Calu3 (cell line): ENCODE measurements around the gene ACTR1A. TPM values are rescaled to one million over a fixed set of nuclear protein-coding genes. Genes with fewer than 3 reads are reported as not detected.
"Not testable (repeated sequence)": the region's sequence is repeated elsewhere in the genome, so short reads cannot be mapped to it uniquely, and the experiment has no call there.

ENCODE experiments used
- BruUV-seq: library from RNA; stranded (reverse); fragments of 400-500 nt; replicated peaks from 2 replicates; lab custom pipeline; 2021; lab: Mats Ljungman, UMichigan
- CTCF ChIA-PET: fragments of 300-600 bp; sonication (Branson Sonifier 250); formaldehyde crosslinking; loops from one replicate; lab custom pipeline; 2022; ENCODE audit warnings: antibody characterized with exemption; lab: Charles Lee
- DNase-seq: peaks from one replicate; pipeline ENCODE4 v3.0.0; 2022
- H3K27ac Mint-ChIP-seq: one replicate; pipeline ENCODE4 v1.8.0; 2022; ENCODE audit warnings: mixed read lengths; ENCODE audit not compliant: unreplicated experiment
- H3K27me3 Mint-ChIP-seq: one replicate; pipeline ENCODE4 v1.8.0; 2022; ENCODE audit warnings: mixed read lengths; ENCODE audit not compliant: unreplicated experiment
- H3K36me3 Mint-ChIP-seq: one replicate; pipeline ENCODE4 v1.8.0; 2022; ENCODE audit warnings: mild to moderate bottlenecking, moderate library complexity, mixed read lengths; ENCODE audit not compliant: insufficient read depth, unreplicated experiment
- H3K4me1 Mint-ChIP-seq: one replicate; pipeline ENCODE4 v1.8.0; 2022; ENCODE audit warnings: mild to moderate bottlenecking, low read depth, mixed read lengths; ENCODE audit not compliant: unreplicated experiment
- H3K4me3 Mint-ChIP-seq: one replicate; pipeline ENCODE4 v1.8.0; 2022; ENCODE audit warnings: mild to moderate bottlenecking, low read depth, moderate library complexity, mixed read lengths; ENCODE audit not compliant: unreplicated experiment
- H3K9me3 Mint-ChIP-seq: one replicate; pipeline ENCODE4 v1.8.0; 2022; ENCODE audit warnings: low read depth, mixed read lengths; ENCODE audit not compliant: unreplicated experiment
- CTCF ChIP-seq: fragments of 200-600 bp; IDR thresholded peaks from one replicate; pipeline ENCODE4 v1.8.0; 2022; ENCODE audit warnings: antibody characterized with exemption; ENCODE audit not compliant: unreplicated experiment
- intact Hi-C: fragments of 100-400 bp; cut with micrococcal nuclease; formaldehyde crosslinking; loops from one replicate; pipeline ENCODE4 v1.10.0; 2022; ENCODE audit not compliant: unreplicated experiment
- total RNA-seq: library from RNA; stranded (reverse); gene quantifications from 2 replicates; pipeline ENCODE4 v1.2.3, GENCODE V29; 2022

ACTR1A gene
- total RNA-seq, 1 experiment from 2014 or later: 48.2 TPM

- no peaks in the 10 kb centered on the region for H3K9me3 Mint-ChIP-seq
- H3K4me3 Mint-ChIP-seq: no peak overlapping the region
- intact Hi-C loops: no loop called here
- BruUV-seq: no TSS peak
- H3K36me3 Mint-ChIP-seq: peaks cover 20% of the 10 kb centered on the region
- no peaks in the 10 kb centered on the region for H3K27me3 Mint-ChIP-seq
- H3K27ac Mint-ChIP-seq: no peak overlapping the region
- peaks cover 4% of the 10 kb centered on the region for H3K4me1 Mint-ChIP-seq
- no peak for TF ChIP-seq CTCF
- CTCF ChIA-PET: no interaction called here
- no peak for DNase-seq
Measured at GRCh38 chr10:102455893-102456471, 46.5 kb downstream of the ACTR1A start.

GRCh38 chr10:102454662-102455487, 47.6 kb downstream of the ACTR1A start:
- H3K27ac Mint-ChIP-seq, BruUV-seq, CTCF ChIA-PET, intact Hi-C loops, H3K4me1 Mint-ChIP-seq, DNase-seq, H3K27me3 Mint-ChIP-seq, H3K4me3 Mint-ChIP-seq, H3K9me3 Mint-ChIP-seq: not testable (repeated sequence)
- peaks cover 29% of the 10 kb centered on the region for H3K36me3 Mint-ChIP-seq

GRCh38 chr10:102453502-102453901, 49.0 kb downstream of the ACTR1A start:
- no peak for DNase-seq
- CTCF ChIA-PET: no interaction called here
- H3K9me3 Mint-ChIP-seq: no peaks in the 10 kb centered on the region
- H3K4me3 Mint-ChIP-seq: no peak overlapping the region
- H3K27ac Mint-ChIP-seq: no peak overlapping the region
- TF ChIP-seq CTCF: no peak
- no peaks in the 10 kb centered on the region for H3K27me3 Mint-ChIP-seq
- intact Hi-C loops: no loop called here
- H3K36me3 Mint-ChIP-seq: peaks cover 35% of the 10 kb centered on the region
- no peaks in the 10 kb centered on the region for H3K4me1 Mint-ChIP-seq
- BruUV-seq: no TSS peak

GRCh38 chr10:102452672-102453340, 49.7 kb downstream of the ACTR1A start:
- Mint-ChIP-seq H3K4me1 (no peaks in the 10 kb centered on the region), H3K27me3 (no peaks in the 10 kb centered on the region), H3K9me3 (no peaks in the 10 kb centered on the region), H3K4me3 (no peak overlapping the region), H3K27ac (no peak overlapping the region), H3K36me3 (peaks cover 31% of the 10 kb centered on the region)
- CTCF ChIA-PET: no interaction called here
- no TSS peak for BruUV-seq
- intact Hi-C loops: no loop called here
- DNase-seq: no peak
- no peak for TF ChIP-seq CTCF
